Parathyroid adenoma (tissue), 2 donors: ENCODE results near the gene VPS37C.

Experiments
- H2AFZ ChIP-seq: fragments of 300-600 bp; sonication (generic); one replicate; pipeline ENCODE4 v1.7.0; 2017; ENCODE audit warnings: antibody characterized with exemption, mild to moderate bottlenecking
- H3K27ac ChIP-seq: fragments of 300-600 bp; sonication (generic); one replicate; pipeline ENCODE4 v1.7.0; 2017
- H3K27me3 ChIP-seq: fragments of 300-600 bp; sonication (generic); one replicate; pipeline ENCODE4 v1.7.0; 2017; ENCODE audit warnings: low read length; ENCODE audit not compliant: control insufficient read depth, insufficient read depth
- H3K36me3 ChIP-seq: fragments of 300-600 bp; sonication (generic); one replicate; pipeline ENCODE4 v1.7.0; 2017; ENCODE audit warnings: low read length; ENCODE audit not compliant: control insufficient read depth, insufficient read depth
- H3K4me1 ChIP-seq: fragments of 300-600 bp; sonication (generic); one replicate; pipeline ENCODE4 v1.7.0; 2017; ENCODE audit warnings: control low read depth
- H3K4me2 ChIP-seq: fragments of 300-600 bp; sonication (generic); one replicate; pipeline ENCODE4 v1.7.0; 2017; ENCODE audit warnings: low read length
- H3K4me3 ChIP-seq: fragments of 300-600 bp; sonication (generic); one replicate; pipeline ENCODE4 v1.7.0; 2017; ENCODE audit warnings: low read depth, low read length
- H3K79me2 ChIP-seq: fragments of 300-600 bp; sonication (generic); one replicate; pipeline ENCODE4 v1.7.0; 2017; ENCODE audit warnings: control low read depth
- H3K9ac ChIP-seq: fragments of 300-600 bp; sonication (generic); one replicate; pipeline ENCODE4 v1.7.0; 2017; ENCODE audit warnings: mild to moderate bottlenecking
- H3K9me3 ChIP-seq: fragments of 300-600 bp; sonication (generic); one replicate; pipeline ENCODE4 v1.7.0; 2017; ENCODE audit warnings: low read length; ENCODE audit not compliant: control insufficient read depth
- TF ChIP-seq, protein P1 (sequence below): fragments of 300-600 bp; sonication (generic); IDR thresholded peaks from one replicate; pipeline ENCODE4 v1.7.0; 2017; ENCODE audit warnings: antibody characterized with exemption, mild to moderate bottlenecking
- donor health status: primary hyperparathyroidism.

Gene VPS37C

DNA sequence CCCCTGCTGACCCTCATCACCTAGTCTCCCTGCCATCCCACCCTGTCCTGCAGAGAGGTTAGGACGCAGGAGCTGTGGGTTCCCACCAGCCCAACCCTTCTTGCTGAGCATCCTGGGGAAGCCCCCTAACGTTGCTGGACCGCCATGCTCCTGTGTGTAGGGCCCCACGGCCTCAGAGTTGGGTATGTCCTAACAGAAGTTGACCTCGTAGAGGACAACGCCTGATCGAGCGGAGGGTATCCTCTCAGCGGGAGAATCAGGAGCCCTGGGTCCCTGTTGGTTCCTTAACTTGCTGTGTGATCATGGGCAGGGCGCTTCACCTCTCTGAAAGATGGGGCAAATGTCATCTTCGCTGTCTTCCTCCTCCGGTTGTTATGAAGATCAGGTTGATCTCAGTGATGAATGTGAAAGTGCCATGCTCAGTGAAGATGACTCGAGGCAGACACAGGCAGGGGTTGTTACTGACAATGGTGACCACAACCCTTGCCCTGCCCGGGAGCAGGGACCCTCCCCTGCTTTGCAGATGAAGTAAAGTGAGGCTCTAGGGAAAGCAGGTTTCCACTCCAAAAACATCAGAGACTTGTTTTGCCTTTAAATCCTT, 78.2 kb downstream of the VPS37C start:
- Histone ChIP-seq H3K9ac (no peak overlapping the region), H3K36me3 (no peaks in the 10 kb centered on the region), H3K27me3 (no peaks in the 10 kb centered on the region), H2AFZ (no peak overlapping the region), H3K27ac (no peak overlapping the region), H3K79me2 (no peaks in the 10 kb centered on the region), H3K4me2 (no peak overlapping the region), H3K4me3 (no peak overlapping the region), H3K9me3 (no peaks in the 10 kb centered on the region), H3K4me1 (no peaks in the 10 kb centered on the region)
- TF ChIP-seq, protein P1, sequence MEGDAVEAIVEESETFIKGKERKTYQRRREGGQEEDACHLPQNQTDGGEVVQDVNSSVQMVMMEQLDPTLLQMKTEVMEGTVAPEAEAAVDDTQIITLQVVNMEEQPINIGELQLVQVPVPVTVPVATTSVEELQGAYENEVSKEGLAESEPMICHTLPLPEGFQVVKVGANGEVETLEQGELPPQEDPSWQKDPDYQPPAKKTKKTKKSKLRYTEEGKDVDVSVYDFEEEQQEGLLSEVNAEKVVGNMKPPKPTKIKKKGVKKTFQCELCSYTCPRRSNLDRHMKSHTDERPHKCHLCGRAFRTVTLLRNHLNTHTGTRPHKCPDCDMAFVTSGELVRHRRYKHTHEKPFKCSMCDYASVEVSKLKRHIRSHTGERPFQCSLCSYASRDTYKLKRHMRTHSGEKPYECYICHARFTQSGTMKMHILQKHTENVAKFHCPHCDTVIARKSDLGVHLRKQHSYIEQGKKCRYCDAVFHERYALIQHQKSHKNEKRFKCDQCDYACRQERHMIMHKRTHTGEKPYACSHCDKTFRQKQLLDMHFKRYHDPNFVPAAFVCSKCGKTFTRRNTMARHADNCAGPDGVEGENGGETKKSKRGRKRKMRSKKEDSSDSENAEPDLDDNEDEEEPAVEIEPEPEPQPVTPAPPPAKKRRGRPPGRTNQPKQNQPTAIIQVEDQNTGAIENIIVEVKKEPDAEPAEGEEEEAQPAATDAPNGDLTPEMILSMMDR = no peak

DNA sequence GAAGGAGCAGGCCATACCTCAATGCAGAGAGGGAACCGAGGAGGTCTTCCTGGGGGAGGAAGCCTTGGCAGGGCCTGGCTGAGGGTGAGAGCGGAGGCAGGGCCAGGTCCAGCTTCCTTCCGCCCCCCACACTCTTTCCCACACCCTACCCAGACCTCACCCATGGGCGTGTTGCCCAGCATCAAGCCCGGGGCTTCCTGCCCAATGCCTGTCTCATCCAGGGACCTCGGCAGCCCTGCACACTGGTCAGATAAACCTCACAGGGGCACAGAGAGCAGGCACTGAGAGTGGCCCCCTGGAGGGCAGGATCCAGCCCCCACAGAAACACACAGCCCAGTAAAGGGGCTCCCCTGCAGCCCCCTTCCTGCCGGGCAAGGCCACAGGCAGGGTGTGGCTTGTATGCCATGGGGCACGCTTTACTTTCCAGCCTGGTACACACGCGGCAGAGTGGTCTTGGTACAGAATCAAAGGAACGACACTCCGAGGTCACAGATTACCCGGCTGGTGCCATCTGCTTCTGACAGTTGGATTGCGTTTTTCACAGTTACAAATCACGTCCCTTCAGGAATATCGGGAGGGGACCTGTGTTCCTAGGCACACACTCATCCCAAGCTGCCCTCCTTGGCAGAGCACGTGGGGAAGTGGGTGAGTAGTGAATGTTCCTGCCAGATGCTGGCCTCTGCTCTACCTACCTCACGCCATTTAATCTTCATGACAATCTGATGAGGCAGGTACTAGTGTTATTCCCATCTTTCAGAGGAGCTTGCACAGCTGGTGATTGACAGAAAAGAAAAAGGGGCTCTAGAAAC, 79.0 kb downstream of the VPS37C start:
- Histone ChIP-seq H3K27ac (no peak overlapping the region), H3K79me2 (no peaks in the 10 kb centered on the region), H3K36me3 (no peaks in the 10 kb centered on the region), H3K9ac (no peak overlapping the region), H3K9me3 (no peaks in the 10 kb centered on the region), H3K27me3 (no peaks in the 10 kb centered on the region), H2AFZ (no peak overlapping the region), H3K4me3 (no peak overlapping the region), H3K4me1 (no peaks in the 10 kb centered on the region), H3K4me2 (no peak overlapping the region)
- TF ChIP-seq, protein P1 = no peak

DNA sequence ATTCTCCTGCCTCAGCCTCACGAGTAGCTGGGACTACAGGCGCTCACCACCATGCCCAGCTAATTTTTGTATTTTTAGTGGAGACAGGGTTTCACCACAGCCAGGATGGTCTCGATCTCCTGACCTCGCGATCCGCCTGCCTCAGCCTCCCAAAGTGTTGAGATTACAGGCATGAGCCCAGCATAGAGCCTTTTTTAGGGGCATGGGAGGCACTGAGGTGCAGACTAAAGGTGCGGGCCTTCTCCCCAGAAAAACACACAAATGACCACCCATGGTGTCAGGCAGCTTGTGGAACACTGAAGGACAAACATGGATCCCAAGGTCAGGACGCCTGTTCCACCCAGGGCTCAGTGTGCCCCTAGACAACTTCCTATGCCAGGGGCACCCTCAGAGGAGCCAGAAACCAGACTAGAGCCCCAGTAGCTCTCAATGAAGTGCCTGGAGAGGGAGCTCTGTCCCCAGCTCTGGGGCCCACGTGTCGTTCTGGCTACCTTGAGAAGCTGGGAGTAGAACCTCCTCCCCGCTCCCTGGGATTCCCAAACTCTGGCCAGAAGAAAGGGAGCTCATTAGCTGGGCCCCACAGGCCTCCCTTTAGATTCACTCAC, 80.1 kb downstream of the VPS37C start:
- no peak overlapping the region for H3K9ac ChIP-seq
- H3K9me3 ChIP-seq = no peaks in the 10 kb centered on the region
- H3K27ac ChIP-seq = no peak overlapping the region
- no peak overlapping the region for H3K4me2 ChIP-seq
- no peak overlapping the region for H3K4me3 ChIP-seq
- no peaks in the 10 kb centered on the region for H3K27me3 ChIP-seq
- TF ChIP-seq, protein P1 = no peak
- no peak overlapping the region for H2AFZ ChIP-seq
- H3K4me1 ChIP-seq = no peaks in the 10 kb centered on the region
- no peaks in the 10 kb centered on the region for H3K36me3 ChIP-seq
- no peaks in the 10 kb centered on the region for H3K79me2 ChIP-seq

DNA sequence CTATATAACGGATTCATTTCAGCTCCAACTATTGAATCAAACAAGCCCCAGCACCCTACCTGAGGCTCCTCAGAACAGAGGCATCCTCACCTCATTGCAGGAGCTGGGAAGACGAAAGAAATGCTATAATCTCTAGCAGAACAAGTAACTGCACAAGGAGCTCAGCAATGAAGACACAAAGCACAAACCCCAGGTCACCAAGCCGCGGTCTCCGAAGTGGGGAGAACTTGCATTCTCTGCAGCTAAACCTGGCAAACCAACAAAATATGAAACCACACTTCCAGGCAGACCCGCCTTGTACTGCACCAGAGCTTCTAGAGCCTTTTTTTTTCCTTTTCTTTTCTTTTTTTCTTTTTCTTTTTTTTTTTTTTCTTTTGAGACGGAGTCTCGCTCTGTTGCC, 80.7 kb downstream of the VPS37C start:
- TF ChIP-seq, protein P1 = no peak
- H3K9me3 ChIP-seq = no peaks in the 10 kb centered on the region
- no peaks in the 10 kb centered on the region for H3K79me2 ChIP-seq
- no peaks in the 10 kb centered on the region for H3K27me3 ChIP-seq
- H2AFZ ChIP-seq = no peak overlapping the region
- no peaks in the 10 kb centered on the region for H3K36me3 ChIP-seq
- H3K4me1 ChIP-seq = no peaks in the 10 kb centered on the region
- H3K27ac ChIP-seq = no peak overlapping the region
- H3K9ac ChIP-seq = no peak overlapping the region
- H3K4me3 ChIP-seq = no peak overlapping the region
- no peak overlapping the region for H3K4me2 ChIP-seq
